GM21576 (cell line): ENCODE measurements around the gene MASP2.
A peak's percentile ranks its signal among the peaks of the same experiment; 100 is the strongest.
"Not testable (repeated sequence)": the region's sequence is repeated elsewhere in the genome, so short reads cannot be mapped to it uniquely, and the experiment has no call there.

Source experiments
- ATAC-seq: cut with Tn5 transposase; IDR thresholded peaks from one replicate; pipeline ENCODE4 v1.9.1; 2021; ENCODE audit warnings: mild to moderate bottlenecking, moderate library complexity; ENCODE audit not compliant: unreplicated experiment

Gene MASP2

GRCh38 chr1:10992004-10992403 lies 55.0 kb downstream of the MASP2 start:
- ATAC-seq = not testable (repeated sequence)

- no peak for ATAC-seq
Measured at GRCh38 chr1:10990828-10991227, 56.2 kb downstream of the MASP2 start.

GRCh38 chr1:10989920-10990516 lies 57.0 kb downstream of the MASP2 start:
- ATAC-seq = not testable (repeated sequence)

- ATAC-seq = no peak
Measured at GRCh38 chr1:10989095-10989494, 57.9 kb downstream of the MASP2 start.

- ATAC-seq = no peak
Measured at GRCh38 chr1:10987840-10988417, 59.1 kb downstream of the MASP2 start.

GRCh38 chr1:10986525-10986890 lies 60.5 kb downstream of the MASP2 start:
- ATAC-seq = peak; percentile 31

- no peak for ATAC-seq
Measured at GRCh38 chr1:10980841-10981727, 66.0 kb downstream of the MASP2 start.

- ATAC-seq = no peak
Measured at GRCh38 chr1:10980094-10980577, 66.9 kb downstream of the MASP2 start.

- no peak for ATAC-seq
Measured at GRCh38 chr1:10979483-10979920, 67.5 kb downstream of the MASP2 start.

- ATAC-seq = no peak
Measured at GRCh38 chr1:10978719-10979118, 68.3 kb downstream of the MASP2 start.
